Bone marrow (tissue), 2 donors: ENCODE results near the gene GPR78.

ENCODE experiments used
- DNase-seq, 2 donors: peaks; one replicate each; lab custom pipeline; 2025; lab: John Stamatoyannopoulos, UW

Gene GPR78

GRCh38 chr4:8600266-8600665 lies 20.1 kb downstream of the GPR78 start:
- no peak for DNase-seq

DNA sequence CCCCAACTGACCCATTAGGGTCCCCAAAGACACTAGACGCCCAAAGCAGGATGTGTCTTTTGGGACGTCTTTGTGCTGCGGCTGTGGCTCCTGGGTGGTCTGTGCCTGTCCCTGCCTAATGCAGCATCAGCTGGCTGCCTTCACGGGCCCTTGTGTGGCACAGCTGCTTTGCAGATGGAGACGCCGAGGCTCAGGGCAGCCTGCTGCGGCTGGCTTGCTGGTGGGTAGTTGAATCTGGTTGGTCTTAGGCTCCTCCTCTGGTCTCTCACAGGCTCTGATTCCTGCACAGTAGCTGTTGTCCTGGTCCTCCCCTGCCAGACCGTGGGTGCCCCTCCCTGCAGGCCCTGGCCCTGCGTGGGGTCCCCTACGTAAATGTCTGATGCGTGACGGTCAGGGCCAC lies 20.5 kb downstream of the GPR78 start:
- DNase-seq, result no peak

DNA sequence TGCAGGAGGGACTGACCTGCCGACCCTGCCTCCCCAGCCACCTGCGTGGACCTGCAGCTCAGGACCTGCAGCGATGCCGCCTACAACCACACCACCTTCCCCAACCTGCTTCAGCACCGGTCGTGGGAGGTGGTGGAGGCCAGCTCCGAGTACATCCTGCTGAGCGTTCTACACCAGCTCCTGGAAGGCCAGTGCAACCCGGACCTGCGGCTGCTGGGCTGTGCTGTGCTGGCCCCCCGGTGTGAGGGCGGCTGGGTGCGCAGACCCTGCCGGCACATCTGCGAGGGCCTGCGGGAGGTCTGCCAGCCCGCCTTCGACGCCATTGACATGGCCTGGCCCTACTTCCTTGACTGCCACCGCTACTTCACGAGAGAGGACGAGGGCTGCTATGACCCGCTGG lies 20.9 kb downstream of the GPR78 start:
- no peak for DNase-seq

- no peak for DNase-seq
Measured at GRCh38 chr4:8601556-8601955, 21.4 kb downstream of the GPR78 start.

DNA sequence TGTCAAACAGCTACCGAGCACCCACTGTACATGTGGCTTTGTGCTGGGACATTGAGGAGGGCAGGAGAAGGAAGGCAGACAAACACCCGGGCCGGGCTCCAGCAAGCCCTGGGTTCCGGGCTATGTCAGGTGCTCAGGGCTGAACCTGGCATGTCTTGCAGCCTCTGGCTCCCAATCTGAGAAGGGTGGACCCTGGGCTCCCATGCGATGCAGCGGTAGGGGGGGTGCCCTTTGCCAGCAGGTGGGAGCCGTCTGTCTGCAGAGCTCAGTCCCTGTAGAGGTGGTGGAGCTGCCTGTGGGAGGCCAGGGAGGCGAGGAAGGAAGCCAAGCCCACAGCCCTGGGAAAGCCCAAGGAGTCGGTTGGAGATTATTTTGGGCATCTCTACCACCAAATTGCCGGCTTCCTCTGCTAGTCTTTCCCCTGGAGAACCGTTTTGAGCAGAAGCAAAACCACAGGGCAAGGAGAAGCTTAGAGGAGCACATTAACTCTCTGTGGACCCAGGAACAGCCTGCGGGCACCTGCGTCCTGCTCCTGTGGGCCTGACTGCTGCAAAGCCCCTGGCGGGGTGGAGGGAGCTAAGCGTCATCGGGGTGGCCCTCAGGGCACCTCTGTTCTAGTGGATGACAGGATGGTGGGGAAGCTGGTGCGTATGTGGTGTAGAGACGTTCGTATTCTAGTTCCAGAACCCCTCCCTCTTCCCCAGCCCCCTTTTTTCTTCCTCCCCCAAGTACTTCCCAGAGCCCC lies 22.7 kb downstream of the GPR78 start:
- DNase-seq, result no peak

- no peak for DNase-seq
Measured at GRCh38 chr4:8603931-8604330, 23.7 kb downstream of the GPR78 start.

DNA sequence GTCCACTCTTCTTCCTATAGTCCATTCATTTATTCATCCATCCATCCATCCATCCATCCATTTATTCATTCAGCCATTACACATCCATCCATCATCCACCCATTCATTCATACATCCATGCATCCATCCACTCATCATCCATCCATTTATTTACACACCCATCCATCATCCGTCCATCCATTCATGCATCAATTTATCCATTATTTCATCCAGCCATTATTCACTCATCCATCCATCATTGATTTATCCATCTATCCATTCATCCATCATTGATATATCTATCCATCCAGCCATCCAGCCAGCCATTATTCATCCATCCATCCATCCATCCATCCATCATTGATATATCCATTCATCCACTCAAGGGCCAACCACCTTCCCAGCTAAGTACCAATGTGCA lies 25.1 kb downstream of the GPR78 start:
- DNase-seq, result no peak

GRCh38 chr4:8606476-8606875 lies 26.3 kb downstream of the GPR78 start:
- no peak for DNase-seq

DNA sequence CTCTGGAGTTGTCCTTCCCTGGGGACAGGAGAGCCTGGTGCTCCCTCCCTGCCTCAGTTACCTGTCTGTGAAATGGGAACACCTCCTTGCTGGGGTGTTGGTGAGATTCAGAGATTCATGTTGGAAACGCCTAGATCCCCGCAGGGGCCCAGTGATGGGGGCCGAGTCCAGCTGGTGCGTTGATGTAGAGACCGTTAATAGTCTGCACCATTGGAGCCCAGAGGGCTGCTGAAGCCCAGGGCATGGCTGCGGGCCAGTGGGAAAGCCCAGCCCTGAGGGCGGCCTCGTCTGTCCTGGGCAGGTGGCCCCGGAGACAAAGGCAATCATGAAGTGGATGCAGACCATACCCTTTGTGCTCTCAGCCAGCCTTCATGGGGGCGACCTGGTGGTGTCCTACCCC lies 26.8 kb downstream of the GPR78 start:
- no peak for DNase-seq

DNA sequence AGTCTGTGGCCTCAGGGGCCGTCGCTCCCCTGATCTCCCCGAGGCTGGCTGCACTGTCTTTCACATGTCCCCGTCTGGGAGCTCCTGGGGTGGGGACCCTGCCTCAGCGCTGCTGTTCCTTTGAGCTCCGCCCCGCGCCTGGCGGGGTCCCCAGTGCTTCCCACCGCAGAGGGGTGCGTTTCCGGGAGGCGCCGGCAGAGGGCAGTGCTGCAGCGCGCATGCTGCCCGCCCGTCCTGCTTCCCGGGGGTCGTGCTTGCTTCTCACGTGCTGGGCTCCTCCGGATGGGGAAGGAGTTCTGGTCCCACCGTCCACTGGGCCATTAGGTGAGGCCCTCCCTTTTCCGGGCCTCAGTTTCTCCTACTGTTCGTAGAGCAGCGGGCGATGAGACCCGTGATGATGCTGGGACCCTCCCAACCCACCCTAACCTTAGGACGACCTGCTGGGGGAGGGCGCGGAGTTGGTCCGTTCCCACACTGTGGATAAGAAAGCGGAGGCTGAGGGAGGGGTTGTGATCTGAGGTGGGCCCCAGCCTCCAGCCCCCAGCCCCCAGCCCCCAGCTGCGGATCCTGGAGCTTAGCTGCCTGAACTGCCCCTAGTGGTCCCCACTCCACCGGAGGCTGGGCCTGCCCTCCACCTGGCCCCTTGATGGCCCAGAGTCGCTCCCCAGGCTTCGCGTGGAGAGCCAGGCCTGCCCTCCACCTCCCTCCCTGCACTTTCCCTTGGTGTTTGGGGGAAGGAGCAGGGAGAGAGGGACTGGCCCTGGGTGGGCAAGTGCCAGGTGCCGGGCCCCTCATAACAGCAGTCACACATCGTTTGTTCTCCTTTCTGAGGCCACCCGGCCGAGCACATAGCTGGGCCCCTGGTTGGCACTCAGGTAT lies 27.6 kb downstream of the GPR78 start:
- peak in 1 of 2 donors; percentile 2 for DNase-seq

GRCh38 chr4:8608714-8609391 lies 28.7 kb downstream of the GPR78 start:
- no peak for DNase-seq

GRCh38 chr4:8609406-8609805 lies 29.2 kb downstream of the GPR78 start:
- no peak for DNase-seq

DNA sequence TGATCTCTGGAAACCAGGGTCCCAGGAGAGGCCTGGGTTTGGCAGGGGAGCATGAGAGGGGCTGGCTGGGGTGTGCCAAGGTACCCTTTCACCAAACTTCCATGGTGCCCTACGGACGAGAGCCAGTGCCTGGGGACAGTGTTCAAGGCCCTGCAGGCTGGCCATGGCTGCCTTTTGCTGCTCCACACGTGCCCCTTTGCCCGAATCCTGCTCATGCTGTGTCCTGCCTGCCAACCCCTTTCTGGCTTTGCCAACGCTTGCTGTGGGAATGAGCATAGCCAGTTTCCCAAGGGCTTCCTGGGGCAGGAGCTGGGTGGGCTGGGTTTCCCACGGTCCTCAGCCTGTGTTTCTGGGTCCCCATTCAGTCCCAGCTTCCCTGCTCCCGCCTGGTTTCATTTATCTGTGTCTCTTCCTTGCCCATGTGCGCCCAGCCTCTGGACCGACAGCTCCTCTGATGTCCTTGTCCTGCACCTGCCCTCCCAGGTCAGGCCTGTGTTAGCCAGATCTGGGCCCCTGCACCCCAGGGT lies 29.7 kb downstream of the GPR78 start:
- no peak for DNase-seq

DNA sequence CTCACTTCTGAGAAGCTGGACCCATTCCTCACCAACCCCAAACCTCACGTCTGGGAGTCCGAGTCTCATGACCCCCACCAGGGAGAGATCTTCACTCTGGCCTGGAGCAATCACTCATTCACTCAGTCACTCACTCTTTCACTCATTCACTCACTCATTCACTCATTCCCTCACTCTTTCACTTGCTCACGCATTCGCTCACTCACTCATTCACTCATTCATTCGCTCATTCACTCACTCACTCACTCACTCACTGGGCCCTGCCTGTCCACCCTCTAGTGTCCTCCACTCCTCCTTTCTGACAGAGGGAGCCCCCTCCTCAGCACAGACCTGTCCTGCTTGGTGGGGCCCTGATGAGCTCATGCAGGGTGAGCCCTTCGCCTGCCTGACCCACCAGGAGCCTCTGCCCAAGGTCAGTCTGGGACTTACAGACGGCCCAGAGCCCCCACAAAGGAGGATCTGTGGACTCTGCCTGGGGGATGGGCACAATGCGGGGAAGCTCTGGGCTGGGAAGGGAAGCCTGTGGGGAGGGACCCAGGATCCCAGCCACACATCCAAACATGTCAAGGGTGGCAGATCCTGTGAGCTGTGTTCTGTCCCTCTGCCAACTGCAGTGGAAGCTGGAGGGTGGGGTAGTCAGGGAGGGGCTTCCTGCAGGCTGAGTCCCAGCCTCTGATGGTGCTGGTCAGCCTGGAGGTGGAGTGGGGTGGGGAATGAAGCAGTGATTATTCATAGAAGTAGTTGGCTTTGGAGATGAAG lies 30.8 kb downstream of the GPR78 start:
- no peak for DNase-seq

- no peak for DNase-seq
Measured at GRCh38 chr4:8612646-8613045, 32.5 kb downstream of the GPR78 start.

- no peak for DNase-seq
Measured at GRCh38 chr4:8613421-8614364, 33.5 kb downstream of the GPR78 start.

GRCh38 chr4:8614365-8615193 lies 34.4 kb downstream of the GPR78 start:
- no peak for DNase-seq

DNA sequence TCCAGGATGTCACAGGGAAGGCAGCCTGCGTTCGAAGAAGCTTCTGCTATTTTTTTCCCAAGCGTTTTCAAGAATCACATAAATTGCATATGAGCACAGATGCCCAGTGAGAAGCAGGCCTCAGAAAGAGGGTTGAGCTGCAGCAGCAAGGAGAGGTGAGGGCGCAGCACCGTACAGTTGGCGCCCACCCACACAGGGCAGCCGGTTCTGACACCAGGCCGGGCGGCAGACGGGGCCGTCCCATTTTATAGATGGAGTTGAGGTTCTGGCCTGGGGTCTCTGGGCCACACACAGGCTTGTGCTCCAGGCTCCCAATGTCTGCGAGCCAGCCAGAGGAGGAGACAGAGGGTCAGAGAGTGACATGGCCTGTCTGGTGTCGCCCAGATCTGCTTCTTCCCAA lies 35.2 kb downstream of the GPR78 start:
- DNase-seq, result no peak

GRCh38 chr4:8615921-8616787 lies 36.0 kb downstream of the GPR78 start:
- no peak for DNase-seq
